Activated CD8-positive, alpha-beta T cell treated with anti-CD3 and anti-CD28 coated beads for 36 hours (primary cell): ENCODE data around the gene RASGEF1C. TPM values are rescaled to one million over a fixed set of nuclear protein-coding genes. Genes with fewer than 3 reads are reported as not detected.

Experiments used
- ATAC-seq: fragments of 200-7000 bp; cut with Tn5 transposase; one replicate; pipeline ENCODE4 v1.10.0; 2021; ENCODE audit warnings: mild to moderate bottlenecking, moderate library complexity
- CTCF ChIA-PET: fragments of 350-600 bp; sonication (Branson Sonifier 250); formaldehyde crosslinking; loops from one replicate; lab custom pipeline; 2021; ENCODE audit warnings: antibody characterized with exemption; lab: Charles Lee
- POLR2A ChIA-PET: fragments of 350-600 bp; sonication (Branson Sonifier 250); formaldehyde crosslinking; loops from one replicate; lab custom pipeline; 2021; ENCODE audit warnings: antibody characterized with exemption; lab: Charles Lee
- DNase-seq: peaks from one replicate; pipeline ENCODE4 v3.0.0-alpha.2; 2020
- H3K27ac Mint-ChIP-seq: one replicate; pipeline ENCODE4 v1.8.0; 2021; ENCODE audit warnings: mild to moderate bottlenecking, mixed read lengths
- H3K27me3 Mint-ChIP-seq: one replicate; pipeline ENCODE4 v1.8.0; 2021; ENCODE audit warnings: mixed read lengths
- H3K36me3 Mint-ChIP-seq: one replicate; pipeline ENCODE4 v1.8.0; 2021; ENCODE audit warnings: low read depth, mixed read lengths
- H3K4me1 Mint-ChIP-seq: one replicate; pipeline ENCODE4 v1.8.0; 2021; ENCODE audit warnings: low read depth, mixed read lengths
- H3K4me3 Mint-ChIP-seq: one replicate; pipeline ENCODE4 v1.8.0; 2021; ENCODE audit warnings: mild to moderate bottlenecking, moderate library complexity, mixed read lengths
- H3K9me3 Mint-ChIP-seq: one replicate; pipeline ENCODE4 v1.8.0; 2021; ENCODE audit warnings: mixed read lengths
- CTCF ChIP-seq: fragments of 200-600 bp; IDR thresholded peaks from one replicate; pipeline ENCODE4 v1.8.0; 2022; ENCODE audit warnings: antibody characterized with exemption, mild to moderate bottlenecking
- intact Hi-C: fragments of 100-400 bp; cut with micrococcal nuclease; formaldehyde crosslinking; loops from one replicate; pipeline ENCODE4 v1.10.0; 2022
- total RNA-seq, 2 experiments: library from RNA; stranded (reverse); gene quantifications; one replicate each; pipeline ENCODE4 v1.2.3, GENCODE V29; 2021

The RASGEF1C gene
- total RNA-seq, 2 experiments from 2014 or later = not detected

GRCh38 chr5:180170106-180170809 lies 38.8 kb downstream of the RASGEF1C start:
- Mint-ChIP-seq H3K27ac (no peak overlapping the region), H3K36me3 (no peaks in the 10 kb centered on the region), H3K9me3 (no peaks in the 10 kb centered on the region), H3K4me1 (no peaks in the 10 kb centered on the region), H3K4me3 (no peak overlapping the region), H3K27me3 (peaks cover 4% of the 10 kb centered on the region)
- POLR2A ChIA-PET = interaction anchor here (0.6 kb wide), 1 partner anchor 44 kb away, joined by 3 read pairs; no protein-coding TSS in a partner anchor
- CTCF ChIA-PET = no interaction called here
- no peak for TF ChIP-seq CTCF
- ATAC-seq = no peak
- DNase-seq = no peak
- intact Hi-C loops = no loop called here

- DNase-seq (no peak), ATAC-seq (no peak)
- CTCF ChIA-PET = no interaction called here
- no peaks in the 10 kb centered on the region for H3K36me3 Mint-ChIP-seq
- POLR2A ChIA-PET = interaction anchor here (0.6 kb wide), 1 partner anchor 45 kb away, joined by 3 read pairs; no protein-coding TSS in a partner anchor
- H3K4me3 Mint-ChIP-seq = no peak overlapping the region
- intact Hi-C loops = no loop called here
- no peaks in the 10 kb centered on the region for H3K4me1 Mint-ChIP-seq
- no peak overlapping the region for H3K27ac Mint-ChIP-seq
- no peak for TF ChIP-seq CTCF
- no peaks in the 10 kb centered on the region for H3K9me3 Mint-ChIP-seq
- peaks cover 6% of the 10 kb centered on the region for H3K27me3 Mint-ChIP-seq
Observed at GRCh38 chr5:180169248-180170105, 39.5 kb downstream of the RASGEF1C start.

- DNase-seq (no peak), ATAC-seq (no peak)
- no peaks in the 10 kb centered on the region for H3K36me3 Mint-ChIP-seq
- no peak for TF ChIP-seq CTCF
- CTCF ChIA-PET = no interaction called here
- POLR2A ChIA-PET = no interaction called here
- H3K27me3 Mint-ChIP-seq = peaks cover 6% of the 10 kb centered on the region
- intact Hi-C loops = no loop called here
- H3K27ac Mint-ChIP-seq = no peak overlapping the region
- H3K4me1 Mint-ChIP-seq = no peaks in the 10 kb centered on the region
- H3K4me3 Mint-ChIP-seq = no peak overlapping the region
- peaks cover 4% of the 10 kb centered on the region for H3K9me3 Mint-ChIP-seq
Observed at GRCh38 chr5:180168758-180169157, 40.3 kb downstream of the RASGEF1C start.

- DNase-seq (no peak), ATAC-seq (no peak)
- no peak overlapping the region for H3K27ac Mint-ChIP-seq
- H3K36me3 Mint-ChIP-seq = no peaks in the 10 kb centered on the region
- TF ChIP-seq CTCF = no peak
- peaks cover 4% of the 10 kb centered on the region for H3K27me3 Mint-ChIP-seq
- H3K4me1 Mint-ChIP-seq = no peaks in the 10 kb centered on the region
- POLR2A ChIA-PET = no interaction called here
- intact Hi-C loops = no loop called here
- peaks cover 5% of the 10 kb centered on the region for H3K9me3 Mint-ChIP-seq
- CTCF ChIA-PET = no interaction called here
- no peak overlapping the region for H3K4me3 Mint-ChIP-seq
Observed at GRCh38 chr5:180166176-180166575, 42.8 kb downstream of the RASGEF1C start.

GRCh38 chr5:180162304-180162661 lies 46.7 kb downstream of the RASGEF1C start:
- Mint-ChIP-seq H3K4me3 (no peak overlapping the region), H3K27me3 (peaks cover 2% of the 10 kb centered on the region), H3K36me3 (no peaks in the 10 kb centered on the region), H3K4me1 (no peaks in the 10 kb centered on the region), H3K27ac (no peak overlapping the region), H3K9me3 (peaks cover 5% of the 10 kb centered on the region)
- CTCF ChIA-PET = interaction anchor here (1.0 kb wide), 1 partner anchor 47 kb away, joined by 3 read pairs; the partner anchor contains the start of gene RASGEF1C
- ATAC-seq (no peak), DNase-seq (no peak)
- intact Hi-C loops = no loop called here
- no peak for TF ChIP-seq CTCF
- POLR2A ChIA-PET = no interaction called here
